ENCODE data around the gene PUS7. TPM values are rescaled to one million over a fixed set of nuclear protein-coding genes. Genes with fewer than 3 reads are reported as not detected.
"Not testable (repeated sequence)": the region's sequence is repeated elsewhere in the genome, so short reads cannot be mapped to it uniquely, and the experiment has no call there.

The PUS7 gene
- total and polyA plus RNA-seq, 5 donors = 2.1 to 7.4 (median 5.7) TPM

DNA sequence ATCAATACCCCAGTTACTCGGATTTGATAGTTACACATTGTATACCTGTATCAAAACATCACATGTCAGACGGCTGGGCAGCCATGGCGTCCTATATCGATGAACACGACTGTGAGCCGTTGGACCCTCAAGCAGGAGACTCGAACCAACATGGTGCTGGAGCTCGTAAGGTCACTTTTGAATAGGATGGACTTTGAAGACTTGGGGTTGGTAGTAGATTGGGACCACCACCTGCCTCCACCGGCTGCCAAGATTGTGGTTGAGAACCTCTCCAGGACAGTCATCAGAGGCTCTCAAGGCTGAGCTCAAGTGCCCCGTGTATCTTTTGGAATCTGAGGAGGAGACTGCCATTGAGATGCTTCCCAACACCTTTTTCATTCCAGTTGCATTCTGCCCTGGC is 8.1 kb upstream of the PUS7 start:
- ATAC-seq = no peak
- no peak overlapping the region for H3K27ac ChIP-seq (ENCODE audit: low read length)
- no peak overlapping the region for H3K4me3 ChIP-seq (ENCODE audit: low read length)
- no peaks in the 10 kb centered on the region for H3K9me3 ChIP-seq (ENCODE audit: control insufficient read depth, low read length)
- DNase-seq = no peak
- no peaks in the 10 kb centered on the region for H3K27me3 ChIP-seq (ENCODE audit: control insufficient read depth, insufficient read depth)
- 95% methylated on average over 10 of the region's 10 CpGs for WGBS
- no peaks in the 10 kb centered on the region for H3K4me1 ChIP-seq (ENCODE audit: control insufficient read depth, insufficient read depth, low read length)
- intact Hi-C loops (cut with DNase I) = no loop called here

DNA sequence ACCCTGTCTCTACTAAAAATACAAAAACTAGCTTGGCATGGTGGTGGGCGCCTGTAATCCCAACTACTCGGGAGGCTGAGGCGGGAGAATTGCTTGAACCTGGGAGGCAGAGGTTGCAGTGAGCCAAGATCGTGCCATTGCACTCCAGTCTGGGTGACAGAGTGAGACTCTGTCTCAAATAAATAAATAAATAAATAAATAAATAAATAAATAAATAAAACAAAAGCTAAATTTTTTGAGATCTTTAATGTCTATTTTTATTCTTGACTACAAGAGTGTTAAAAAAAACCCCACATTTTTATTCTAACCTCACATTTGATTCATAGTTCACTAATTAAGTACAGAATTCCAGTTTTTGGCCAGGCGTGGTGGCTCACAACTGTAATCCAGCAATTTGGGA is 5.7 kb upstream of the PUS7 start:
- whole genome bisulfite sequencing = over 99% methylated on average over 5 of the region's 5 CpGs
- H3K27me3 ChIP-seq (ENCODE audit: control insufficient read depth, insufficient read depth); ATAC-seq: not testable (repeated sequence)

DNA sequence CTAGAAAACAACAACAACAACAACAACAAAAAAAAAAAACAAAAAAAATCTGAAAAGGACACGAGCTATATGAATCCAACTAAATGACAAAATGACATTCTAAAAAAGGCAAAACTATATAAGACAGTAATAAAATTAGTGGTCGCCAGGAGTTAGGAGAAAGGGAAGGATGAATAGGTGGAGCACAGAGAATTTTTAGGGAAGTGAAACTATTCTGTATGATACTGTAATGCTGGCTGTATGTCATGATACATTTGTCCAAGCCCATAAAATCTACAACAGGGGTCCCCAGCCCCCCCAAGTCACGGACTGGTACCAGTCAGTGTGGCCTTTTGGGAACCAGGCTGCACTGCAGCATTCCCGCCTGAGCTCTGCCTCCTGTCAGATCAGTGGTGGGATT is 2.8 kb upstream of the PUS7 start:
- no peak for DNase-seq
- 90% methylated on average over 4 of the region's 4 CpGs for WGBS
- intact Hi-C loops (cut with DNase I) = no loop called here

More for the DNA sequence above, 5.7 kb upstream of the PUS7 start:
- H3K4me3 ChIP-seq (ENCODE audit: low read length); H3K9me3 ChIP-seq (ENCODE audit: control insufficient read depth, low read length); DNase-seq; H3K4me1 ChIP-seq (ENCODE audit: control insufficient read depth, insufficient read depth, low read length); H3K27ac ChIP-seq (ENCODE audit: low read length); intact Hi-C loops (cut with DNase I): not testable (repeated sequence)

DNA sequence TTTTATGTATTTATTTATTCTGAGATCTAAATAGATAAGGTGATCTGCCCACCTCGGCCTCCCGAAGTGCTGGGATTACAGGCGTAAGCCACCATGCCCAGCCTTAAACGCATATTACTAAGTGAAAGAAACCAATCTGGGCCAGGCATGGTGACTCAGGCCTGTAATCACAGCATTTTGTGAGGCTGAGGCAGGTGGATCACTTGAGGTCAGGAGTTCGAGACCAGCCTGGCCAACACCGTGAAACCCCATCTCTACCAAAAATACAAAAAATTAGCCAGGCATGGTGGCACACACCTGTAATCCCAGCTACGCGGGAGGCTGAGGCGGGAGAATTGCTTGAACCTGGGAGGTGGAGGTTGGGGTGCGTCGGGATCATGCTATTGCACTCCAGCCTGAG is 2.4 kb upstream of the PUS7 start:
- not testable (repeated sequence) for H3K27me3 ChIP-seq (ENCODE audit: control insufficient read depth, insufficient read depth)
- 97% methylated on average over 11 of the region's 11 CpGs for WGBS

More for the DNA sequence above, 2.8 kb upstream of the PUS7 start:
- H3K4me3 ChIP-seq (ENCODE audit: low read length) = no peak overlapping the region
- H3K27ac ChIP-seq (ENCODE audit: low read length) = no peak overlapping the region
- ATAC-seq = no peak
- H3K27me3 ChIP-seq (ENCODE audit: control insufficient read depth, insufficient read depth) = no peaks in the 10 kb centered on the region
- H3K9me3 ChIP-seq (ENCODE audit: control insufficient read depth, low read length) = no peaks in the 10 kb centered on the region
- H3K4me1 ChIP-seq (ENCODE audit: control insufficient read depth, insufficient read depth, low read length) = no peaks in the 10 kb centered on the region

DNA sequence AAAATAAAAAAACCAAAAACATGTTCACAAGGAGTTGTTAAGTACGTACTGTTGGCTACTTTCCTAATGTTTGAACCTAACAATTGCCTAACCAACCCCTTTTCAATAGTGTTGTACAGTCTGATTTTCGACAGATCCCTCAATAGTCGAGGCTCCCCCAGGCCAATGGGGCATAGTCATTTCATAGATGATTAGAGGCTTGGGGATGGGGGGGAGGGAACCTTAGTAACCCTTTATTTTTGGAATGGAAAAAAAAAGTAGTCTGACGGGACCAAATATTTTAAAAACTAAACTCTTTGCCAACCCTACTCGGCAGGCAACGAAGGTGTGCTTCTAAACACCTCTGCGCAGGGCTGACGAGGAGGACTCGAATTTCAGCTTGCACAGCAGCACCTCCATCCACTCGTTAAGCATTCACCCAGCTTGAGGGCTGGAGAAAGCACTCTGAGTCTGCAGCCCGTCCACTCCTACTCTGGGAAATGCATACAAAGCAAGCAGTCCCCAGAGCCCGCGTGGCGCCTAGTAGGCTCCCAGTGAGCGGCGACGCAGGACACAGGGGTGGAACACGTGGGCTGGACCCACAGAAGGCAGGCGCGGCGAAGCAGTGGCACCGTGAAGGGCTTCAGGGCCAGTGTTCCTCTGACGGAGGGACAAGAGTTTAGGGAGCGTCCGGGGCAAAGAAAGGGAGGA is 899 bp downstream of the PUS7 start:
- DNase-seq (peak; percentile 79 to 90 (median 89)), ATAC-seq (peak; percentile 71 to 76)
- H3K27me3 ChIP-seq (ENCODE audit: control insufficient read depth, insufficient read depth) = no peaks in the 10 kb centered on the region
- no peaks in the 10 kb centered on the region for H3K9me3 ChIP-seq (ENCODE audit: control insufficient read depth, low read length)
- WGBS = 5% methylated on average over 25 of the region's 25 CpGs
- H3K4me1 ChIP-seq (ENCODE audit: control insufficient read depth, insufficient read depth, low read length) = no peaks in the 10 kb centered on the region
- peak overlapping the region; percentile 61 for H3K4me3 ChIP-seq (ENCODE audit: low read length)
- intact Hi-C loops (cut with DNase I) = no loop called here
- H3K27ac ChIP-seq (ENCODE audit: low read length) = peak overlapping the region; percentile 89

More for the DNA sequence above, 2.4 kb upstream of the PUS7 start:
- DNase-seq; H3K4me3 ChIP-seq (ENCODE audit: low read length); H3K27ac ChIP-seq (ENCODE audit: low read length); H3K9me3 ChIP-seq (ENCODE audit: control insufficient read depth, low read length); ATAC-seq; H3K4me1 ChIP-seq (ENCODE audit: control insufficient read depth, insufficient read depth, low read length); intact Hi-C loops (cut with DNase I): not testable (repeated sequence)

DNA sequence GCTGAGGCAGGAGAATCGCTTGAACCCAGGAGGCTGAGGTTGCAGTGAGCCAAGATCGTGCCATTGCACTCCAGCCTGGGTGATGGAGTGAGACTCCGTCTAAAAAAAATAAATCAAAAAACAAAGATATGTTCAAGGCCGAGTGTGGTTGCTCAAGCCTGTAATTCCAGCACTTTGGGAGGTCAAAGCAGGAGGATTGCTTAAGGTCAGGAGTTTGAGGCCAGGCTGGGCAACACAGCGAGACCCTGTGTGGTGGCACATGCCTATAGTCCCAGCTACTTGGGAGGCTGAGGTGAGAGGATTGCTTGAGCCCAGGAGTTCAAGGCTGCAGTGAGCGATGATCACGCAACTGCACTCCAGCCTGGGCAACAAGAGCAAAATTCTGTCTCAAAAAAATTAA is 1.5 kb downstream of the PUS7 start:
- H3K27ac ChIP-seq (ENCODE audit: low read length); H3K27me3 ChIP-seq (ENCODE audit: control insufficient read depth, insufficient read depth); ATAC-seq; H3K4me1 ChIP-seq (ENCODE audit: control insufficient read depth, insufficient read depth, low read length); H3K4me3 ChIP-seq (ENCODE audit: low read length); H3K9me3 ChIP-seq (ENCODE audit: control insufficient read depth, low read length); DNase-seq; intact Hi-C loops (cut with DNase I): not testable (repeated sequence)
- 92% methylated on average over 7 of the region's 7 CpGs for WGBS

DNA sequence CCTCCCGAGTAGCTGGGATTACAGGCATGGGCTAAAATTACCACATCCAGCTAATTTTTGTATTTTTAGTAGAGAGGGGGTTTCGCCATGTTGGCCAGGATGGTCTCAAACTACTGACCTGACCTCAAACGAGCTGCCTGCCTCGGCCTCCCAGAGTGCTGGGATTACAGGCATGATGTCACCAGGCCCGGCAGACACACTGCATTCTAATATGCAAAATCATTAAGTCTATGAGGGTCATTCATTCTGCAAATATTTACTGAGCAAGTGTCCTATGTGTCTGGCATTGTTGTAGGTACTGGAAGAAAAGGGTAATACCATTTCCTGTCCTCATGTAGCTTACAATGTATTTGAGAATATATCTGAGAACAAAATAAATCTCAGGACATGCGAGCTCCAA is 2.7 kb downstream of the PUS7 start:
- ATAC-seq (no peak), DNase-seq (no peak)
- H3K4me3 ChIP-seq (ENCODE audit: low read length) = no peak overlapping the region
- no peaks in the 10 kb centered on the region for H3K9me3 ChIP-seq (ENCODE audit: control insufficient read depth, low read length)
- 93% methylated on average over 6 of the region's 6 CpGs for WGBS
- intact Hi-C loops (cut with DNase I) = no loop called here
- no peaks in the 10 kb centered on the region for H3K27me3 ChIP-seq (ENCODE audit: control insufficient read depth, insufficient read depth)
- no peak overlapping the region for H3K27ac ChIP-seq (ENCODE audit: low read length)
- H3K4me1 ChIP-seq (ENCODE audit: control insufficient read depth, insufficient read depth, low read length) = no peaks in the 10 kb centered on the region

DNA sequence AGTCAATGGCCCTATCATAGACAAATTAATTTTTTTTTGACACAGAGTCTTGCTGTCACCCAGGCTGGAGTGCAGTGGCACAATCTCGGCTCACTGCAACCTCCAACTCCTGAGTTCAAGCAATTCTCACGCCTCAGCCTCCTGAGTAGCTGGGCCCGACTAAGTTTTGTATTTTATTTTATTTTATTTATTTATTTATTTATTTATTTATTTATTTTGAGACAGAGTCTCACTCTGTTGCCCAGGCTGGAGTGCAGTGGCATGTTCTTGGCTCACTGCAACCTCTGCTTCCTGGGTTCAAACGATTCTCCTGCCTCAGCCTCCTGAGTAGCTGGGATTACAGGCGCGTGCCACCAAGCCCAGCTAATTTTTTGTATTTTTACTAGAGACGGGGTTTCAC is 6.5 kb downstream of the PUS7 start:
- H3K9me3 ChIP-seq (ENCODE audit: control insufficient read depth, low read length); H3K27ac ChIP-seq (ENCODE audit: low read length); DNase-seq; H3K4me1 ChIP-seq (ENCODE audit: control insufficient read depth, insufficient read depth, low read length); H3K27me3 ChIP-seq (ENCODE audit: control insufficient read depth, insufficient read depth); ATAC-seq; H3K4me3 ChIP-seq (ENCODE audit: low read length); intact Hi-C loops (cut with DNase I): not testable (repeated sequence)
- 93% methylated on average over 7 of the region's 7 CpGs for WGBS

DNA sequence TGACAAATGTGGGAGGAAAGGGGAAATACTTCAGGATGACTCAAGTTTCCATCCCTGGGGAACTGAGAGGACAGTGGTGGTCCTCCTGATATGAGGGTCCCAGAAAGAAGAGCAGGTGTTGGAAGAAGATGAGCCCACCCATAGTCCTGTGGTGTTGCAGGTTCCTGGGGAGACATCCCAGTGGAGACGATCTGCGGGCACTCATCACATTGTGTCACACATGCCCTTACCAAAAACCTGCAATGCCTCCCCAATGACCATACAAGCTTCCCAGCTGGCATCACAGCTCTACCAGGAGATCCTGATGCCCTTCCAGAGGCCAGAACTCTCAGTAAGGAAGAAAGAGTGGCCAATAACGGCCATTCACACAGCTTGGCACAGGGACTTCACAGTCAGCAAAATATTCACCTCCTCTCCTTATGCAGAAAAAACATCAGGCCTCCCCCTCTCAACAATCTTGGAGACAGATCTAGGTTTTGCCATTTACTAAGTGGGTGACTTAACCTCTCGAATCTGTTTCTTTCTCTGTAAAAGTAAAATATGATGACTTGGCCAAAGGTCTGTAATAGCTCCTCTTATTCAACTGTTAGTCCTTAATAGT is 9.0 kb downstream of the PUS7 start:
- 93% methylated on average over 4 of the region's 4 CpGs for WGBS
- Histone ChIP-seq H3K27ac (ENCODE audit: low read length) (no peak overlapping the region), H3K4me1 (ENCODE audit: control insufficient read depth, insufficient read depth, low read length) (no peaks in the 10 kb centered on the region), H3K9me3 (ENCODE audit: control insufficient read depth, low read length) (no peaks in the 10 kb centered on the region), H3K27me3 (ENCODE audit: control insufficient read depth, insufficient read depth) (no peaks in the 10 kb centered on the region), H3K4me3 (ENCODE audit: low read length) (no peak overlapping the region)
- DNase-seq = no peak
- no peak for ATAC-seq
- intact Hi-C loops (cut with DNase I) = no loop called here

DNA sequence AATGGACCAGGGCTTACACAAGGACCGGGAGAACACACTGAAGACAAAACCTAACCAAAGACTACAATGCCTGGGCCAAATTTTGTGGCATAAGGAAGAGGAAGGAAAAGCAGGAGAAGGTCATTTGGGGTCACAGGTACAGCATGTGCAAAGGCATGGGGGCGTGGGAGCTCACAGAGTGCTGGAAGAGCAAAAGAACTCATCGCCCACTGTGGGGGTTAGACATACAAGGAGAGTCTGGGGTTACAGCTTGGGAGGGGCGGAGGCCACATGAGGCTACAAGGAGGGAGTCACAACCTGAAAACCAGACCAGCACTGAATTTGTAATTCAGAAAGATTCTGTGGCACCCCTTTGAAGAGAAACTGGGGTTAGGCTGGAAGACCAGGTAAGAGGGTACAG is 9.7 kb downstream of the PUS7 start:
- Histone ChIP-seq H3K4me3 (ENCODE audit: low read length) (no peak overlapping the region), H3K4me1 (ENCODE audit: control insufficient read depth, insufficient read depth, low read length) (no peaks in the 10 kb centered on the region), H3K27ac (ENCODE audit: low read length) (no peak overlapping the region), H3K9me3 (ENCODE audit: control insufficient read depth, low read length) (no peaks in the 10 kb centered on the region), H3K27me3 (ENCODE audit: control insufficient read depth, insufficient read depth) (no peaks in the 10 kb centered on the region)
- no peak for ATAC-seq
- intact Hi-C loops (cut with DNase I) = no loop called here
- DNase-seq = no peak
- 87% methylated on average over 4 of the region's 4 CpGs for WGBS

DNA sequence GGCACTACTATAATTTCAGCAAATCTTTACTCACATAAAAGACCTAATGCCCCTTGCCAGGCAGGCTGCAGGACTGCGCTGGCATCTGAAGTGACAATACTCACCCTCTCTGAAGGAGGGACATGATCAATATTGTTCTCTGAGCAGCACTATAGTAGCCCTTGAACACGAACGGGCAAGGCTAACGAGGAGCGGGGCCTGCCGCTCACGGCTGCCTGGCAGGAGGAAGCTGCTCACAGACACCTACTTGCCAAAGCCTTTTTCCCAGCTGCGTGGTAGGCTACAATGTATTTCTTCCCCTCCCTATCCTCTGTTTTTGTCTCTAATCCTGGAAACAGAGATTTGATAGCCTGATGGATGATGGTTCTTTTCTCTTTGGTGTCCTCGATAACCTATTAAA is 19.9 kb downstream of the PUS7 start:
- WGBS = 90% methylated on average over 9 of the region's 9 CpGs
- intact Hi-C loops (cut with DNase I) = no loop called here
- H3K4me3 ChIP-seq (ENCODE audit: low read length) = no peak overlapping the region
- no peak overlapping the region for H3K27ac ChIP-seq (ENCODE audit: low read length)
- no peaks in the 10 kb centered on the region for H3K27me3 ChIP-seq (ENCODE audit: control insufficient read depth, insufficient read depth)
- no peaks in the 10 kb centered on the region for H3K9me3 ChIP-seq (ENCODE audit: control insufficient read depth, low read length)
- DNase-seq (no peak), ATAC-seq (no peak)
- H3K4me1 ChIP-seq (ENCODE audit: control insufficient read depth, insufficient read depth, low read length) = no peaks in the 10 kb centered on the region
